Liver (tissue), 9 donors: Measurements from ENCODE around the gene HDGFL3. TPM values are rescaled to one million over a fixed set of nuclear protein-coding genes. Genes with fewer than 3 reads are reported as not detected.
A peak's percentile ranks its signal among the peaks of the same experiment; 100 is the strongest.

Experiments used
- DNase-seq: peaks from one replicate; pipeline ENCODE4 v3.0.0-alpha.2; 2017; ENCODE audit warnings: low spot score
- H3K27ac ChIP-seq, 2 donors: one replicate each; pipeline ENCODE4 v1.7.0; 2013; ENCODE audit warnings: inconsistent platforms in 2 of 2, low read length in 2 of 2, control low read depth in 1 of 2, low read depth in 1 of 2, mild to moderate bottlenecking in 1 of 2
- H3K27me3 ChIP-seq, 4 donors: one replicate each; pipeline versions ENCODE4 v1.6.1 to v1.7.0; 2013; ENCODE audit warnings: low read length in 3 of 4, inconsistent platforms in 1 of 4, mild to moderate bottlenecking in 1 of 4, moderate library complexity in 1 of 4; ENCODE audit not compliant: control insufficient read depth in 4 of 4, insufficient read depth in 4 of 4
- H3K36me3 ChIP-seq, 4 donors: one replicate each; pipeline versions ENCODE4 v1.6.1 to v1.7.0; 2013; ENCODE audit warnings: low read length in 3 of 4, mild to moderate bottlenecking in 3 of 4, low read depth in 1 of 4, moderate library complexity in 1 of 4; ENCODE audit not compliant: control insufficient read depth in 4 of 4, insufficient read depth in 3 of 4
- H3K4me1 ChIP-seq, 4 donors: one replicate each; pipeline versions ENCODE4 v1.6.1 to v1.7.0; 2013; ENCODE audit warnings: low read length in 3 of 4, mild to moderate bottlenecking in 3 of 4, moderate library complexity in 1 of 4; ENCODE audit not compliant: control insufficient read depth in 4 of 4, insufficient read depth in 4 of 4
- H3K4me3 ChIP-seq, 3 donors: one replicate each; pipeline versions ENCODE4 v1.6.1 to v1.7.0; 2013; ENCODE audit warnings: low read length in 3 of 3, control low read depth in 1 of 3, low read depth in 1 of 3, mild to moderate bottlenecking in 1 of 3
- H3K9ac ChIP-seq, 2 donors: one replicate each; pipeline ENCODE4 v1.7.0; 2013; ENCODE audit warnings: low read length in 2 of 2, mild to moderate bottlenecking in 2 of 2, moderate library complexity in 2 of 2, control low read depth in 1 of 2, low read depth in 1 of 2
- H3K9me3 ChIP-seq, 4 donors: one replicate each; pipeline versions ENCODE4 v1.6.1 to v1.7.0; 2013; ENCODE audit warnings: low read length in 3 of 4; ENCODE audit not compliant: control insufficient read depth in 4 of 4
- ATF3 ChIP-seq: IDR thresholded peaks from 2 replicates; pipeline ENCODE4 v1.6.1; 2016; ENCODE audit warnings: antibody characterized with exemption
- CTCF ChIP-seq: fragments of 150-350 bp; IDR thresholded peaks from 2 replicates; pipeline ENCODE4 v1.5.1; 2017; ENCODE audit warnings: improper control_type of control experiment, low read depth, low read length; ENCODE audit not compliant: missing input control
- EGR1 ChIP-seq, 2 donors: IDR thresholded peaks; 2 replicates each; pipeline ENCODE4 v1.6.1; 2016 to 2018; ENCODE audit warnings: antibody characterized with exemption in 2 of 2, low read depth in 2 of 2
- FOXA1 ChIP-seq: IDR thresholded peaks from 2 replicates; pipeline ENCODE4 v1.6.1; 2016; ENCODE audit warnings: antibody characterized with exemption
- FOXA2 ChIP-seq: IDR thresholded peaks from 2 replicates; pipeline ENCODE4 v1.6.1; 2016; ENCODE audit warnings: antibody characterized with exemption
- GABPA ChIP-seq, 2 donors: IDR thresholded peaks in 1 of 2; conservative IDR thresholded peaks in 1 of 2; 2 replicates each; pipeline ENCODE4 v1.6.1; 2016; ENCODE audit warnings: antibody characterized with exemption in 2 of 2, mild to moderate bottlenecking in 1 of 2, moderate library complexity in 1 of 2
- HNF4A ChIP-seq, 2 donors: conservative IDR thresholded peaks; 2 replicates each; pipeline ENCODE4 v1.6.1; 2016; ENCODE audit warnings: antibody characterized with exemption in 2 of 2, mild to moderate bottlenecking in 2 of 2
- HNF4G ChIP-seq: IDR thresholded peaks from 2 replicates; pipeline ENCODE4 v1.6.1; 2016; ENCODE audit warnings: antibody characterized with exemption
- JUND ChIP-seq, 2 donors: IDR thresholded peaks; 2 replicates each; pipeline ENCODE4 v1.6.1; 2016; ENCODE audit warnings: antibody characterized with exemption in 2 of 2
- MAX ChIP-seq: IDR thresholded peaks from 2 replicates; pipeline ENCODE4 v1.6.1; 2016; ENCODE audit warnings: antibody characterized with exemption
- NR2F2 ChIP-seq: IDR thresholded peaks from 2 replicates; pipeline ENCODE4 v1.6.1; 2016; ENCODE audit warnings: antibody characterized with exemption
- REST ChIP-seq: IDR thresholded peaks from 2 replicates; pipeline ENCODE4 v1.6.1; 2016; ENCODE audit warnings: antibody characterized with exemption, mild to moderate bottlenecking
- RXRA ChIP-seq, 2 donors: IDR thresholded peaks; 2 replicates each; pipeline ENCODE4 v1.6.1; 2017 to 2018; ENCODE audit warnings: antibody characterized with exemption in 2 of 2, mild to moderate bottlenecking in 1 of 2
- SP1 ChIP-seq: IDR thresholded peaks from 2 replicates; pipeline ENCODE4 v1.6.1; 2018; ENCODE audit warnings: antibody characterized with exemption, mild to moderate bottlenecking
- TAF1 ChIP-seq: conservative IDR thresholded peaks from 2 replicates; pipeline ENCODE4 v1.6.1; 2016; ENCODE audit warnings: antibody characterized with exemption, mild to moderate bottlenecking
- YY1 ChIP-seq: IDR thresholded peaks from 2 replicates; pipeline ENCODE4 v1.6.1; 2016; ENCODE audit warnings: antibody characterized with exemption, mild to moderate bottlenecking
- ZBTB33 ChIP-seq: IDR thresholded peaks from 2 replicates; pipeline ENCODE4 v1.6.1; 2016; ENCODE audit warnings: antibody characterized with exemption
- WGBS: extraction: QIAGEN DNeasy Blood & Tissue Kit; methylation state at CpG from one replicate; pipeline ENCODE4 v1.1.7; 2013; 5-methylcytosine and 5-hydroxymethylcytosine counted together
- polyA plus RNA-seq, 2 donors: library from polyadenylated mRNA; stranded (reverse) in 1 of 2; unstranded in 1 of 2; fragments of 200-250 nt in 1 of 2; fragments of >200 nt in 1 of 2; fragmentation: Nextera tagmentation in 1 of 2; extraction: Ambion mirVana in 1 of 2; gene quantifications; one replicate each; pipeline versions ENCODE4 v1.2.1 to v1.2.3, GENCODE V29; 2013 to 2015
- total RNA-seq, 2 donors: library from RNA; depleted of rRNA; stranded (reverse); fragments of >200 nt; gene quantifications; one replicate each; pipeline ENCODE4 v1.2.3, GENCODE V29; 2014
- donor health status: healthy.
- donor health status: healthy.
- donor health status: healthy.
- donor health status: healthy.
- donor health status: healthy.

The HDGFL3 gene
- total and polyA plus RNA-seq, 4 donors: 0.44 to 3.5 (median 1.0) TPM

GRCh38 chr15:83207009-83207659, 489 bp downstream of the HDGFL3 start:
- peak; percentile 49 for DNase-seq
- Histone ChIP-seq H3K4me3 (peak overlapping the region in 2 of 3 donors; percentile 21 to 72), H3K9ac (no peak overlapping the region), H3K27ac (peak overlapping the region; percentile 33 to 48), H3K36me3 (no peaks in the 10 kb centered on the region), H3K4me1 (peaks cover 0 to 13% (median 4%) of the 10 kb centered on the region in 4 donors), H3K9me3 (no peaks in the 10 kb centered on the region), H3K27me3 (peaks cover 0 to 19% (median 3%) of the 10 kb centered on the region in 4 donors)
- no peak for TF ChIP-seq CTCF
- no peak for TF ChIP-seq HNF4A (conservative IDR thresholded peaks at IDR 0.05)
- no peak for TF ChIP-seq FOXA1
- no peak for TF ChIP-seq NR2F2
- TF ChIP-seq ATF3: no peak
- no peak for TF ChIP-seq HNF4G
- no peak for TF ChIP-seq GABPA (IDR thresholded peaks at IDR 0.05 in 1 of 2, conservative IDR thresholded peaks at IDR 0.05 in 1 of 2)
- no peak for TF ChIP-seq MAX
- TF ChIP-seq EGR1 (IDR thresholded peaks at IDR 0.05; ENCODE audit: low read depth in 2 of 2): no peak
- TF ChIP-seq JUND (IDR thresholded peaks at IDR 0.05): no peak
- TF ChIP-seq REST: no peak
- TF ChIP-seq TAF1: no peak
- no peak for TF ChIP-seq FOXA2
- TF ChIP-seq ZBTB33: no peak
- no peak for TF ChIP-seq YY1
- no peak for TF ChIP-seq SP1
- no peak for TF ChIP-seq RXRA (IDR thresholded peaks at IDR 0.05)
- WGBS: 2% methylated on average over 93 of the region's 93 CpGs
